GM12891 (cell line): ENCODE results near the gene DAB2IP.

ENCODE experiments used
- DNase-seq: peaks from one replicate; pipeline ENCODE4 v3.0.0; 2011; ENCODE audit warnings: low spot score; ENCODE audit not compliant: insufficient read length
- FAIRE-seq: peaks from 2 replicates; lab custom pipeline; 2011; peaks lifted over from hg19 to GRCh38; lab: Jason Lieb, UNC
- PAX5 ChIP-seq: IDR thresholded peaks from 2 replicates; pipeline ENCODE4 v1.6.1; 2011; ENCODE audit warnings: low read length, moderate library complexity, mild to moderate bottlenecking; ENCODE audit not compliant: insufficient read depth, severe bottlenecking
- POLR2A ChIP-seq: IDR thresholded peaks from 2 replicates; pipeline ENCODE4 v1.6.1; 2011; ENCODE audit warnings: low read depth, low read length, control low read depth
- POLR2AphosphoS5 ChIP-seq: IDR thresholded peaks from 2 replicates; pipeline ENCODE4 v1.6.1; 2011; ENCODE audit warnings: low read depth, low read length, control low read depth
- POU2F2 ChIP-seq: IDR thresholded peaks from 2 replicates; pipeline ENCODE4 v1.6.1; 2011; ENCODE audit warnings: low read depth, mild to moderate bottlenecking, control low read depth, low read length, moderate library complexity
- SPI1 ChIP-seq: IDR thresholded peaks from 2 replicates; pipeline ENCODE4 v1.6.1; 2011; ENCODE audit warnings: low read depth, low read length, control low read depth
- TAF1 ChIP-seq: IDR thresholded peaks from 2 replicates; pipeline ENCODE4 v1.6.1; 2011; ENCODE audit warnings: low read depth, low read length, control low read depth

The DAB2IP gene

DNA sequence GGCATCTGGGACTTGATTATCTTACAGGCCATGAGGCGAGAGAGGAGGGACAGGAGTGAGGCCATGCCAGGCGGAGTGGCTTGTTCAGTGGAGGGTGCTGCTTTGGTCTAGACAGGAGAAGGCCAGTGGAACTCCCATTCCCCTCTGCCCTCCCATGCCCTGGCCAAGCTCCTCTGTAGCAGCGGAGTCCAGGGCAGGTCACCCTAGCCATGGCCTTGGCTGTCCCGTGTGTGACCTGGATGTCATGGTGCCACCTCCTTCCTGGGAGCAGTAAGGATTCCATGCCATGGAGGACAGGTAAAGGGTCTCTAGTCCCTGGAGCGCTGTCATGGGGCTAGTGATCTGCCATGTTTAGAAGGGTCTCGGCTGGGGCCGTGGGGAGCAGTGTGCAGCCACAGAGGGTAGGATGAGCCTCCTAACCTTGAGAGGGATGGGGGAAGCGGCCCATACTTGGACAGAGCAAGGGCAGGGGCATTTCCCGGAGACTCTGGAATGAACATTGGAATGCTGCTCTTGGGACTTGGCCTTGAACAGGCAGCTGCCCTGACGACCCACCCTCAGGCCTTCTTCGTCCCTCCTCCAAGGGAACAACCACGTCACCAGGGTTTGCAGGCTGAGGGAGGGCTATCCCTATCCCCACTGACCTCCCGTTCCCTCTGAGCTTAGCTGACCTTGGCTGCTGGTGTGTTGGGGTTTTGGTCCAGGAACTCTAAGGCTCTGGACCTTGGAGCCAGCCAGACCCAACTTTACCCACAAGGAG, 100.4 kb downstream of the DAB2IP start:
- no peak for TF ChIP-seq TAF1
- no peak for TF ChIP-seq POLR2AphosphoS5
- TF ChIP-seq SPI1: no peak
- TF ChIP-seq PAX5: no peak
- no peak for TF ChIP-seq POU2F2
- no peak for TF ChIP-seq POLR2A
- no peak for FAIRE-seq

DNA sequence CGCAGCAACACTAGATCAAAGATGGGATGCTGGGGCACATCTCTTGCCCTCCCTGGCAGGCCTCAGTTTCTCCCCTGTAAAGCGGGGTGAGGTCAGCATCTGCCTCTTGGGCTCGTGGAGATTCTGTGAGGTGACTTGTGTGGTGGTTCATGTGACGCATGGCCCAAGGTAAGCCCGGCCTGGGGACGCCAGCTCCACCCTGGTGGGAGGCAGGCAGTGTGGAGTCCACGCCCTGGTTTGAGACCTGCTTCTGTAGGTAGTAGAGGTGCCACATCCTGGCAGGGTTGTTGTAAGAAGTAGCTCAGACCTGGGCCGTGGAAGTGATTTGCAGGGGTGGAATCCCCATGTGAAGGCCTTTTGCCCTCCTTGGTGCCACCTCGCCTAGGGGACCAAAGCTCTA, 101.5 kb downstream of the DAB2IP start:
- FAIRE-seq: no peak
- no peak for TF ChIP-seq SPI1
- DNase-seq: no peak

More for the DNA sequence above, 100.4 kb downstream of the DAB2IP start:
- no peak for DNase-seq

DNA sequence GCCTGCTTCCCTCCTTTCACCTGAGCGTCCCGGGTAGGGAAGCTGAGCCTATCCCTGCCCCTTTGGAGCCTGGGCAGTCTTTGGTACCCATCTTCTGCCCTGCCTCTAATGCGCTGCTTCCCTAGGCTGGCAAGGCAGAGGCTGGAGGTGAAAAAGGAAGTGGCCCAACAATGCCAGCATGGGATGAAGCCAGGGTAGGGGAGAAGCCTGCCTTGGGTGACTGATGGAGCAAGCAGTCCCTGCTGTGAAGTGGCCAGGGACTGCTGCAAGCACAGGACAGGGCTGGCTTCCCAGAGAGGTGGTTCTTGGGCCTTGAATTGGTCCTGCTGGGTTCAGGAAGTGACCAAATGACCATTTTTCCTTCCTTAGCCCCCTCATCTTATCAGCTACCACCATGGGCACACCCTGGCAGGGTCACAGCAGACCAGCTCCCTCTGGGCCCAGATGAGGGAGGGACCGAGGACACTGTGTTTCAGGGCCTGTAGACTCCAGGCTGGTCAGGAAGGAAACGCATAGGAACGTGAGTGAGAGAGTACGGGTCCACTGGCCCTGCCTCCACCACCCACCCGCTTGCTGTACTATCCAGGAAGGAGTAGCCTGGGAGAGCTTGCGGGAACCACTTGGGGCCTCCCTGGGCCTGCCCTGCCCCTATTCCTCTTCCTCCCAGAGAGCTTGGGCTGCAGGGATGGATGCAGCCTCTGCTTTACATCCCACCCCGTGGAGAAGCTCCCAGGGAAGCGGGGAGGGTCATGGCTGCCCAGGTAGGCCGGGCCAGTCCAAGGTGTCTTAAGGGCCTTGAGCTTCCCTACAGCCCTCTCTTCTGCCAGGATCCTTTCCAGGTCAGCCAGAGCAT, 102.6 kb downstream of the DAB2IP start:
- TF ChIP-seq POU2F2 (no peak), POLR2AphosphoS5 (no peak), SPI1 (no peak), TAF1 (no peak), PAX5 (no peak), POLR2A (no peak)
- DNase-seq: no peak
- no peak for FAIRE-seq

DNA sequence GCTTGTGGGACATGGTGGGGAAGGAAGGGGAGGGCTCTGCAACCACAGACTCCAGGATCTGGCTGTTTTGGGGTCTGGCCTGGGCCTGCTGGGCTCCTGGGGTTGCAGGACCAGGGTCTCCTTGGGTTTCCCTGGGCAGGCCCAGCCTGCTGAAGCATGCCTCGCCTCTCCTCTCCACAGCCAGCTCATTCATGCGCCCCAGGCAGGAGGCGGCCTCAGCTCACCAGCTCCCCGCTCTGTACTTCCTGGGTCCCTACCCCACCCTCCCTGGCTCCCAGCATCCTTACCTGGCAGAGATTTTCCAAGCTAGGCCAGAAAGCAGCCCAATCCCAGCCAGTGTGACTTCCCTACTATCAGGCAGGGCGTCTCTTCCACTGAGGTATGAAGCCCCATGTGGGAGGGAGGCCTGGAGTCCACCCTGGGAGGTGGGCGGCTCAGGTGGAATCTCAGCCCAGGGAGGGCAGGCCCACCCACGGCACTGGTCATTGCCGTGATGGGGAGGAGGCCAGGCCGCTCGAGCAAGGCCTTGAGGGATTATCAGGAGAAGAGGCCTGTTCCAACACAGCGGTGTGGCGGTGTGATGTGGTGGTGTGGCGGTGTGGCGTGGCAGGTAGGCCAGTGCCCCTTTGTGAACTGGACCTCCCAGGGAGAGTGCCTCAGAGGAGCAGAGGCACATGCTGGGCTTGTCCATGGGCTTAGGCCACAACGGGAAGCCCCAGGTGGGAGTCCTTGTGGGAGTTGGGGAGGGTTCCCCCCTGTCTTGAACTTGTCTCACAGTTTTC, 103.4 kb downstream of the DAB2IP start:
- TF ChIP-seq POLR2A: no peak
- no peak for TF ChIP-seq POLR2AphosphoS5
- no peak for DNase-seq
- FAIRE-seq: no peak

DNA sequence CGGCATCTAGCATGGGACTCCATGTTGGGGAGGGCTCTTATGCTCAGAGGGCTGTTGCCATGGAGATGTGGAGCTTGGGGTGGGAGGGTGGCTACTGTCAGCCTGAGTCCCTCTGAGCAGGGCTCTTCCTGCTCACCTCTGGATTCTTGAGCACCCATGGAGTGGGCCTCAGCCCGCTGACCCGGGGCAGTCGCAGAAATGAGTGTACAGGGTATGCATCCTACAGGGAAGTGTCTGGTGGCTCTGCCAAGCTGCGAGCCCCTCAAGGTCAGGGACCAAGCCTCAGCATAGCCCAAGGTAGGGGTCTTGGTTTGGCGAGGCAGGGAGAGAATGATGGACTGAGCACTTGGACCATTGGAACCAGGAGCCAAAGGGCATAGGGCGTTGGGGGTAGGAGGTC, 104.1 kb downstream of the DAB2IP start:
- no peak for TF ChIP-seq SPI1
- no peak for TF ChIP-seq POLR2A
- FAIRE-seq (no peak), DNase-seq (no peak)

DNA sequence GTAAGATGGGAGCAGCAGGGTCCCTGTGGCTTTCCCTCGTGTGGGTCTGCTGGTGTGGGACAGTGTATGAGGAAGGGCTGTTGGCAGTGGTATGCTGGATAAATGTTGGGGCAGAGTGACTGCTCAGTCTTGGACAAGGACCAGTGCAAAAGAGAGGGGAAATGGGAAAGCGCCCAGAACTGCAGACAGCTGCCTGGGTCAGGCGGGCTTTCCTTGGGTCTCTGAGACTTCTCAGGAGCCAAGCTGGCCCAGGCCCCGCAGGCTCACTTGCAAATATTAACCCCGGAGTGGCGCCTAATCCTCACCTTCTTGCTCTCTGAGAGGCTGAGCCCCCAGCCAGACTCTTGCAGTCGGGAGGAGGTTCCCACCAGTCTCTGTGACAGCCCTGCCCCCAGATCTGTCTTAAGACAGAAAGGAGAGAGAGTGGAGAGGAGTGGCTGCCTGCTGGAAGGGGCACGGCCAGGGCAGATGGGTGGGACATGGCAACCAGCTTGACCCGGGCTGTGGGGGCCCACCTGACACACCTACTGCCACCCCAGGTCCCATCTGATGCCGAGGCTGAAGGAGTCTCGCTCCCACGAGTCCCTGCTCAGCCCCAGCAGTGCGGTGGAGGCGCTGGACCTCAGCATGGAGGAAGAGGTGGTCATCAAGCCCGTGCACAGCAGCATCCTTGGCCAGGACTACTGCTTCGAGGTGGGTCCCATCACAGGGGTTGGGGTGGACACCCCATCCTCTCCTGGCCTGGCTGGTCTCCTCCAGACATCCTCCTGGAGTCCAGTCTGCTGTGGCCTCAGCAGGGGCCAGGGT, 105.2 kb downstream of the DAB2IP start:
- TF ChIP-seq POU2F2: no peak
- no peak for TF ChIP-seq PAX5
- TF ChIP-seq SPI1: no peak
- no peak for TF ChIP-seq POLR2A
- no peak for TF ChIP-seq TAF1
- no peak for TF ChIP-seq POLR2AphosphoS5
- DNase-seq (no peak), FAIRE-seq (no peak)

DNA sequence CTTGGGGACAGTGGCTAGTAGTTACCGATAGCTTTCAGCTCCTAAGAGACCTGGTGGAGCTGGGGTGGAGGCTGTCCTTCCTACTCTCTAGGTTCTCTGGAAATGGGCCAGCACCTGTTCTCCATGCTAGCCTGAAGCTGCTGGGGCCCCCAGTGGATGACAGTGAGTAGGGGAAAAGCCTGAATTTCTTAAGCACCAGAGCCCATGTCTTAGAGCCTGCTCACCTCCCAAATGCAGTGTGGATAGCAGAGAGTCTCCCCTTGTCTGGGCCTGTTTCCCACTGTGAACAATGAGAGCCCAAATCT, 105.8 kb downstream of the DAB2IP start:
- no peak for TF ChIP-seq TAF1
- no peak for TF ChIP-seq PAX5
- TF ChIP-seq POU2F2: no peak
- TF ChIP-seq SPI1: no peak
- no peak for TF ChIP-seq POLR2AphosphoS5
- no peak for TF ChIP-seq POLR2A
- no peak for FAIRE-seq
- no peak for DNase-seq

DNA sequence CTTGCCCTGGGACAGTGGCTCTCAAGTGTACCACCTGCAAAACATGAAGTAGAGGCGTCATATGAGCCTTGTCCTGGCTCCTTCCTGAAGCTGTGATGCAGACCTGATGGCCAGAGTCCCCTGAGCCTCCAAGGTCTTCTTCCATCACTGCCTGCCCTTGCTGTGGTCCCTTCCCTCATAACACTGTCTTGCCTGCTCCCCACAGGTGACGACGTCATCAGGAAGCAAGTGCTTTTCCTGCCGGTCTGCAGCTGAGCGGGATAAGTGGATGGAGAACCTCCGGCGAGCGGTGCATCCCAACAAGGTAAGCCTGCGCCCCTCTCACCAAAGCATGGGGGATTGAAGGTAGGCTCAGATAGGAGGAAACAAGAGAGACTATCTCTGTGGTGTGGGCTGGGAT, 107.3 kb downstream of the DAB2IP start:
- no peak for FAIRE-seq
- TF ChIP-seq POU2F2 (no peak), POLR2AphosphoS5 (no peak), POLR2A (no peak), TAF1 (no peak), PAX5 (no peak), SPI1 (no peak)
- DNase-seq: no peak

DNA sequence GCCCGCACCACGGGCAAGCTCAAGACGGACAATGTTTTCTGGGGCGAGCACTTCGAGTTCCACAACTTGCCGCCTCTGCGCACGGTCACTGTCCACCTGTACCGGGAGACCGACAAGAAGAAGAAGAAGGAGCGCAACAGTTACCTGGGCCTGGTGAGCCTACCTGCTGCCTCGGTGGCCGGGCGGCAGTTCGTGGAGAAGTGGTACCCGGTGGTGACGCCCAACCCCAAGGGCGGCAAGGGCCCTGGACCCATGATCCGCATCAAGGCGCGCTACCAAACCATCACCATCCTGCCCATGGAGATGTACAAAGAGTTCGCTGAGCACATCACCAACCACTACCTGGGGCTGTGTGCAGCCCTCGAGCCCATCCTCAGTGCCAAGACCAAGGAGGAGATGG, 108.6 kb downstream of the DAB2IP start:
- DNase-seq (no peak), FAIRE-seq (no peak)
- no peak for TF ChIP-seq PAX5
- TF ChIP-seq POLR2A: no peak
- no peak for TF ChIP-seq SPI1
- TF ChIP-seq POU2F2: no peak
